ENCODE results near the gene MTCH1. TPM values are rescaled to one million over a fixed set of nuclear protein-coding genes. Genes with fewer than 3 reads are reported as not detected.

The MTCH1 gene
- total RNA-seq, 1 experiment from 2014 or later = 161 TPM

DNA sequence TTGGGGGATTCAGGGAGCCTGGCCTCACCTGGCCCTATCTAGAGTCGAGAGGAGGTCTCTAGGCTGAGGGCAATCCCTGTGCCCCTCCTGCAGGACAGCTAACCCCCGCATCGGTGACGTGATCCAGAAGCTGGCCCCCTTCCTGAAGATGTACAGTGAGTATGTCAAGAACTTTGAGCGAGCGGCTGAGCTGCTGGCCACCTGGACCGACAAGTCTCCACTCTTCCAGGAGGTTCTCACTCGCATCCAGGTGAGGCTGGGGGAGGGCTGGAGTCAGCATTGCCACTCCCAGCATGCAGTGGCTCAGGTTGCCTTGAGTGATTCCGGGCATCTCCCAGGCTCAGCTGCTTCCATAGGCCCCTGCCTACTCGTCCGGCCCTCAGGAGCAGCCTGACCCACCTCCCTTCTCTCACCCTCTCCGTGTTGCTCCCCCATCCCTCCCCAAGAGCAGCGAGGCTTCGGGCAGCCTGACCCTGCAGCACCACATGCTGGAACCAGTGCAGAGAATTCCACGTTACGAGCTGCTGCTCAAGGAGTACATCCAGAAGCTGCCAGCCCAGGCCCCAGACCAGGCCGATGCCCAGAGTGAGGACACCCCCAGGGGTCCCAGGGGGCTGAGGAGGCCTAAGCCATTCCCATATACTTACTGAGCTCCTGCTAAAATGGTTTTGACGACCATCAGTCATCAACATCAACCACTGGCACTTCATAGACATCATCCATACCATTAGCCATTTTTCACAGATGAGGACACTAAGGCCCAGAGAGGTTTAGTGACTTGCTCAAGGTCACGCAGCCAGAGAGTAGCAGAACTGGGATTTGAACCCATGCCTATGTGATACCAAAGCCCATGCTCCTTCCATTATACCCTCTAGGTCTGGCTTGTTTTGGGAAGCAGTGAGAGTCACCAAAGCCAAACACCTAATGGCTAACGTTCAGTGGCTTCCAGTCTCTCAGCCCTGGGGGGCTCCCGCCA lies 27.8 kb upstream of the MTCH1 start:
- ChIA-PET POLR2A (no interaction called here), RAD21 (ENCODE audit: low non-redundant PET in 1 of 2, low total read pairs in 2 of 2, uncharacterized antibody in 2 of 2, unreplicated experiment in 2 of 2) (no interaction called here), CTCF (no interaction called here)
- no peaks in the 10 kb centered on the region for H3K27me3 ChIP-seq (ENCODE audit: insufficient read depth, low read length)
- no peak overlapping the region for H3K4me2 ChIP-seq (ENCODE audit: low read length)
- H3K9ac ChIP-seq (ENCODE audit: low read length) = no peak overlapping the region
- DNase-seq (ENCODE audit: low read depth, low spot score) = no peak
- no peak overlapping the region for H3K27ac ChIP-seq (ENCODE audit: low read depth, low read length)
- H3K9me2 ChIP-seq (ENCODE audit: insufficient read depth) = no peaks in the 10 kb centered on the region
- intact Hi-C loops (cut with micrococcal nuclease) = no loop called here
- no peaks in the 10 kb centered on the region for H3K36me3 ChIP-seq (ENCODE audit: control insufficient read depth in 1 of 2, insufficient read depth in 2 of 2, low read length in 2 of 2)
- H3K9me3 ChIP-seq (ENCODE audit: control insufficient read depth in 1 of 2, insufficient read depth in 1 of 2, low read depth in 1 of 2, low read length in 2 of 2) = no peaks in the 10 kb centered on the region
- no peak overlapping the region for H2AFZ ChIP-seq (ENCODE audit: low read depth, low read length, poor library complexity, severe bottlenecking)
- peaks cover 4 to 12% of the 10 kb centered on the region in 2 experiments for H3K4me1 ChIP-seq (ENCODE audit: control insufficient read depth in 1 of 2, insufficient read depth in 2 of 2, low read length in 2 of 2)
- BruUV-seq (replicated peaks) = no TSS peak
- ATAC-seq = no peak
- H4K20me1 ChIP-seq (ENCODE audit: insufficient read depth) = no peaks in the 10 kb centered on the region
- TF ChIP-seq ZBTB33 (IDR thresholded peaks at IDR 0.05; ENCODE audit: extremely low read depth, insufficient replicate concordance, low read length) (no peak), EGR1 (IDR thresholded peaks at IDR 0.05; ENCODE audit: low read depth) (no peak), YY1 (IDR thresholded peaks at IDR 0.05; ENCODE audit: extremely low read depth, insufficient replicate concordance, low read depth, low read length) (no peak), CEBPB (IDR thresholded peaks at IDR 0.05; ENCODE audit: low read depth) (no peak), TCF7L2 (IDR thresholded peaks at IDR 0.05; ENCODE audit: borderline replicate concordance, extremely low read depth, insufficient read depth, insufficient read length) (no peak), ELF1 (IDR thresholded peaks at IDR 0.05; ENCODE audit: borderline replicate concordance, low read depth) (no peak), POLR2A (IDR thresholded peaks at IDR 0.05; ENCODE audit: borderline replicate concordance, extremely low read depth, insufficient read depth, insufficient read length) (no peak), JUND (IDR thresholded peaks at IDR 0.05) (no peak), ATF3 (IDR thresholded peaks at IDR 0.05) (no peak), SP1 (IDR thresholded peaks at IDR 0.05; ENCODE audit: low read depth) (no peak), SRF (IDR thresholded peaks at IDR 0.05; ENCODE audit: low read depth) (no peak), RAD21 (IDR thresholded peaks at IDR 0.05; ENCODE audit: low read depth) (no peak), ZFX (IDR thresholded peaks at IDR 0.05) (no peak), FOSL1 (IDR thresholded peaks at IDR 0.05; ENCODE audit: low read depth) (no peak), SIN3A (IDR thresholded peaks at IDR 0.05; ENCODE audit: low read depth) (no peak), EZH2phosphoT487 (IDR thresholded peaks at IDR 0.05; ENCODE audit: borderline replicate concordance) (no peak)
- TF ChIP-seq, protein P1, sequence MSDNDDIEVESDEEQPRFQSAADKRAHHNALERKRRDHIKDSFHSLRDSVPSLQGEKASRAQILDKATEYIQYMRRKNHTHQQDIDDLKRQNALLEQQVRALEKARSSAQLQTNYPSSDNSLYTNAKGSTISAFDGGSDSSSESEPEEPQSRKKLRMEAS (IDR thresholded peaks at IDR 0.05) = no peak
- no peak overlapping the region for H3K4me3 ChIP-seq (replicated peaks in 1 of 2; ENCODE audit: low read depth in 1 of 2, low read length in 2 of 2)
- no peaks in the 10 kb centered on the region for H3K79me2 ChIP-seq (ENCODE audit: insufficient read depth, low read length)

All from HCT116 (cell line).